HUES64 (cell line): ENCODE measurements around the gene SCN4B.

Source experiments
- H3K27ac ChIP-seq: 2 replicates; pipeline ENCODE4 v1.7.0; 2013; ENCODE audit warnings: low read depth, low read length, inconsistent platforms
- H3K27me3 ChIP-seq: 2 replicates; pipeline ENCODE4 v1.6.1; 2013; ENCODE audit warnings: mild to moderate bottlenecking, low read length; ENCODE audit not compliant: insufficient read depth
- H3K36me3 ChIP-seq: 2 replicates; pipeline ENCODE4 v1.6.1; 2013; ENCODE audit warnings: mild to moderate bottlenecking, low read length; ENCODE audit not compliant: insufficient read depth
- H3K4me1 ChIP-seq: 2 replicates; pipeline ENCODE4 v1.6.1; 2013; ENCODE audit warnings: mild to moderate bottlenecking, low read length, moderate library complexity; ENCODE audit not compliant: insufficient read depth
- H3K4me3 ChIP-seq: 2 replicates; pipeline ENCODE4 v1.5.1; 2013; ENCODE audit warnings: mild to moderate bottlenecking, low read length, moderate library complexity
- H3K9ac ChIP-seq: 2 replicates; pipeline ENCODE4 v1.6.1; 2013; ENCODE audit warnings: mild to moderate bottlenecking, low read depth, low read length
- H3K9me3 ChIP-seq: 2 replicates; pipeline ENCODE4 v1.6.1; 2013; ENCODE audit warnings: low read depth, low read length; ENCODE audit not compliant: insufficient read depth
- WGBS: fragments of 150-250, 120-280 bp; methylation state at CpG from one replicate; pipeline ENCODE4 v1.1.7; 2013; ENCODE audit warnings: missing lambda C conversion rate; 5-methylcytosine and 5-hydroxymethylcytosine counted together

Gene SCN4B

GRCh38 chr11:118108513-118108912 lies 44.1 kb downstream of the SCN4B start:
- no peak overlapping the region for H3K9ac ChIP-seq
- H3K4me1 ChIP-seq: no peaks in the 10 kb centered on the region; the same call in 1 of the 2 replicates
- H3K9me3 ChIP-seq: no peaks in the 10 kb centered on the region
- WGBS: 52% methylated on average over 5 of the region's 5 CpGs
- no peak overlapping the region for H3K27ac ChIP-seq
- H3K36me3 ChIP-seq: no peaks in the 10 kb centered on the region
- H3K27me3 ChIP-seq: no peaks in the 10 kb centered on the region
- H3K4me3 ChIP-seq: no peak overlapping the region

GRCh38 chr11:118106789-118107335 lies 45.8 kb downstream of the SCN4B start:
- Histone ChIP-seq H3K4me3 (no peak overlapping the region), H3K27me3 (no peaks in the 10 kb centered on the region), H3K9me3 (no peaks in the 10 kb centered on the region), H3K9ac (no peak overlapping the region), H3K27ac (no peak overlapping the region), H3K36me3 (no peaks in the 10 kb centered on the region), H3K4me1 (no peaks in the 10 kb centered on the region; the same call in 1 of the 2 replicates)
- 93% methylated on average over 2 of the region's 2 CpGs for WGBS

- Histone ChIP-seq H3K9ac (no peak overlapping the region), H3K9me3 (no peaks in the 10 kb centered on the region), H3K36me3 (no peaks in the 10 kb centered on the region), H3K27ac (no peak overlapping the region), H3K27me3 (no peaks in the 10 kb centered on the region), H3K4me1 (no peaks in the 10 kb centered on the region; the same call in 1 of the 2 replicates), H3K4me3 (no peak overlapping the region)
- 82% methylated on average over 4 of the region's 4 CpGs for WGBS
Observed at GRCh38 chr11:118105657-118106305, 46.8 kb downstream of the SCN4B start.

- no peak overlapping the region for H3K9ac ChIP-seq
- no peaks in the 10 kb centered on the region for H3K27me3 ChIP-seq
- H3K4me1 ChIP-seq: no peaks in the 10 kb centered on the region; the same call in 1 of the 2 replicates
- H3K36me3 ChIP-seq: no peaks in the 10 kb centered on the region
- H3K4me3 ChIP-seq: no peak overlapping the region
- 95% methylated on average over 6 of the region's 6 CpGs for WGBS
- no peak overlapping the region for H3K27ac ChIP-seq
- H3K9me3 ChIP-seq: no peaks in the 10 kb centered on the region
Observed at GRCh38 chr11:118104491-118104890, 48.1 kb downstream of the SCN4B start.

- no peaks in the 10 kb centered on the region for H3K36me3 ChIP-seq
- no peak overlapping the region for H3K9ac ChIP-seq
- no peaks in the 10 kb centered on the region for H3K4me1 ChIP-seq
- H3K27me3 ChIP-seq: no peaks in the 10 kb centered on the region
- no peak overlapping the region for H3K27ac ChIP-seq
- H3K4me3 ChIP-seq: no peak overlapping the region
- no peaks in the 10 kb centered on the region for H3K9me3 ChIP-seq
- WGBS: 87% methylated on average over 13 of the region's 13 CpGs
Observed at GRCh38 chr11:118102721-118103261, 49.8 kb downstream of the SCN4B start.

GRCh38 chr11:118100691-118101232 lies 51.9 kb downstream of the SCN4B start:
- H3K9me3 ChIP-seq: no peaks in the 10 kb centered on the region
- H3K4me1 ChIP-seq: no peaks in the 10 kb centered on the region
- no peaks in the 10 kb centered on the region for H3K36me3 ChIP-seq
- no peaks in the 10 kb centered on the region for H3K27me3 ChIP-seq
- no peak overlapping the region for H3K9ac ChIP-seq
- H3K4me3 ChIP-seq: no peak overlapping the region
- no peak overlapping the region for H3K27ac ChIP-seq
- WGBS: 93% methylated on average over 2 of the region's 3 CpGs

- Histone ChIP-seq H3K4me1 (no peaks in the 10 kb centered on the region), H3K27me3 (no peaks in the 10 kb centered on the region), H3K9ac (no peak overlapping the region), H3K4me3 (no peak overlapping the region), H3K36me3 (no peaks in the 10 kb centered on the region), H3K9me3 (no peaks in the 10 kb centered on the region), H3K27ac (no peak overlapping the region)
- WGBS: 81% methylated on average over 10 of the region's 10 CpGs
Observed at GRCh38 chr11:118099838-118100556, 52.6 kb downstream of the SCN4B start.

- Histone ChIP-seq H3K27me3 (no peaks in the 10 kb centered on the region), H3K9me3 (no peaks in the 10 kb centered on the region), H3K36me3 (no peaks in the 10 kb centered on the region), H3K27ac (no peak overlapping the region), H3K4me3 (no peak overlapping the region), H3K9ac (no peak overlapping the region), H3K4me1 (no peaks in the 10 kb centered on the region)
- 56% methylated on average over 11 of the region's 11 CpGs for WGBS
Observed at GRCh38 chr11:118098996-118099837, 53.4 kb downstream of the SCN4B start.

- Histone ChIP-seq H3K4me1 (no peaks in the 10 kb centered on the region), H3K9me3 (no peaks in the 10 kb centered on the region), H3K4me3 (no peak overlapping the region), H3K36me3 (no peaks in the 10 kb centered on the region), H3K9ac (no peak overlapping the region), H3K27me3 (no peaks in the 10 kb centered on the region), H3K27ac (no peak overlapping the region)
- WGBS: 100% methylated on average over 1 of the region's 1 CpG
Observed at GRCh38 chr11:118095967-118096367, 56.7 kb downstream of the SCN4B start.

GRCh38 chr11:118095493-118095892 lies 57.1 kb downstream of the SCN4B start:
- Histone ChIP-seq H3K4me1 (no peaks in the 10 kb centered on the region), H3K4me3 (no peak overlapping the region), H3K9ac (no peak overlapping the region), H3K9me3 (no peaks in the 10 kb centered on the region), H3K27me3 (no peaks in the 10 kb centered on the region), H3K27ac (no peak overlapping the region), H3K36me3 (no peaks in the 10 kb centered on the region)
- WGBS: 87% methylated on average over 4 of the region's 4 CpGs
